Measurements from ENCODE around the gene SLC25A22.

DNA sequence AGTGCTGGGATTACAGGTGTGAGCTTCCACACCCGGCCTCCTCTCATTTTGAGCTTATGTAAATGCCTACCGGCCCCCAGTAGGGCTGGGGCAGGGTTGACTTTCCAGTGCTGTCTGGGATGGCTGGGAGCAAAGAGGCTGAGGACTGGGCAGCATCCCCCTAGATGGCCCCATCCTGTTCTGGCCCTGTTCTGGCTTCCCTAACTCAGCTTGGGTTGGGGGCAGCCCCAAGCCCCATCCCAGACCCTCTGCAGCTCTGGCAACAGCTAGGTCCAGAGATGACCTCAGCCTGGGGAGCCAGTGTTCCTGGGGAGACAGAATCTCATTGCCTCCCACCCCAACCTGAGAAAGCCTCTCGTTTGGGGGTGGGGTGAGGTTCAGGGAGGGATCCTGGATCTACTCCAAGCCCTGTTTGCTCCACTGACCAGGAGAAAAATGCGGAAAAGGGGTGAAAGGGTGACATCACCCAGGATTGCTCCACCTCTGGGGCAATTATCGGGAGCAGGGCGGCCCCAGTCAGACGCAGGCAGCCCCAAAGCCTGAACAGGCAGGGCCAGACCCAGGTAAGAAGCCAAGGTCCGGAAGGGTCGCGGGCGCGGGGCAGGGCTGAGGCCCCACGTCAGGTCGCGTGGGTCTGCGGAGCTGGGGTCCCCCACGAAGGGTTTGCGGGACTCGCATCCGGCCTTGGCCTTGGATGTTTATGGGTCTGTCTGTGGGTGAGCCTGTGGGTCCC, 20.5 kb upstream of the SLC25A22 start, which contains the start of gene PNPLA2:
- no peak for TF ChIP-seq NFYB (IDR thresholded peaks at IDR 0.05; ENCODE audit: insufficient read depth, low read depth, low read length)
- TF ChIP-seq, protein P1, sequence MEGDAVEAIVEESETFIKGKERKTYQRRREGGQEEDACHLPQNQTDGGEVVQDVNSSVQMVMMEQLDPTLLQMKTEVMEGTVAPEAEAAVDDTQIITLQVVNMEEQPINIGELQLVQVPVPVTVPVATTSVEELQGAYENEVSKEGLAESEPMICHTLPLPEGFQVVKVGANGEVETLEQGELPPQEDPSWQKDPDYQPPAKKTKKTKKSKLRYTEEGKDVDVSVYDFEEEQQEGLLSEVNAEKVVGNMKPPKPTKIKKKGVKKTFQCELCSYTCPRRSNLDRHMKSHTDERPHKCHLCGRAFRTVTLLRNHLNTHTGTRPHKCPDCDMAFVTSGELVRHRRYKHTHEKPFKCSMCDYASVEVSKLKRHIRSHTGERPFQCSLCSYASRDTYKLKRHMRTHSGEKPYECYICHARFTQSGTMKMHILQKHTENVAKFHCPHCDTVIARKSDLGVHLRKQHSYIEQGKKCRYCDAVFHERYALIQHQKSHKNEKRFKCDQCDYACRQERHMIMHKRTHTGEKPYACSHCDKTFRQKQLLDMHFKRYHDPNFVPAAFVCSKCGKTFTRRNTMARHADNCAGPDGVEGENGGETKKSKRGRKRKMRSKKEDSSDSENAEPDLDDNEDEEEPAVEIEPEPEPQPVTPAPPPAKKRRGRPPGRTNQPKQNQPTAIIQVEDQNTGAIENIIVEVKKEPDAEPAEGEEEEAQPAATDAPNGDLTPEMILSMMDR (IDR thresholded peaks at IDR 0.05 in 2 of 3, conservative IDR thresholded peaks at IDR 0.05 in 1 of 3; ENCODE audit: control insufficient read depth in 2 of 3, extremely low read depth in 1 of 3, insufficient read depth in 1 of 3, low read depth in 3 of 3, low read length in 3 of 3): no peak
- TF ChIP-seq NR2C2 (IDR thresholded peaks at IDR 0.05; ENCODE audit: borderline replicate concordance, control insufficient read depth, insufficient read length, low read depth): no peak
- TF ChIP-seq CREB1 (IDR thresholded peaks at IDR 0.05; ENCODE audit: low read depth): no peak
- TF ChIP-seq HCFC1 (IDR thresholded peaks at IDR 0.05; ENCODE audit: low read length): no peak
- TF ChIP-seq, protein P2, sequence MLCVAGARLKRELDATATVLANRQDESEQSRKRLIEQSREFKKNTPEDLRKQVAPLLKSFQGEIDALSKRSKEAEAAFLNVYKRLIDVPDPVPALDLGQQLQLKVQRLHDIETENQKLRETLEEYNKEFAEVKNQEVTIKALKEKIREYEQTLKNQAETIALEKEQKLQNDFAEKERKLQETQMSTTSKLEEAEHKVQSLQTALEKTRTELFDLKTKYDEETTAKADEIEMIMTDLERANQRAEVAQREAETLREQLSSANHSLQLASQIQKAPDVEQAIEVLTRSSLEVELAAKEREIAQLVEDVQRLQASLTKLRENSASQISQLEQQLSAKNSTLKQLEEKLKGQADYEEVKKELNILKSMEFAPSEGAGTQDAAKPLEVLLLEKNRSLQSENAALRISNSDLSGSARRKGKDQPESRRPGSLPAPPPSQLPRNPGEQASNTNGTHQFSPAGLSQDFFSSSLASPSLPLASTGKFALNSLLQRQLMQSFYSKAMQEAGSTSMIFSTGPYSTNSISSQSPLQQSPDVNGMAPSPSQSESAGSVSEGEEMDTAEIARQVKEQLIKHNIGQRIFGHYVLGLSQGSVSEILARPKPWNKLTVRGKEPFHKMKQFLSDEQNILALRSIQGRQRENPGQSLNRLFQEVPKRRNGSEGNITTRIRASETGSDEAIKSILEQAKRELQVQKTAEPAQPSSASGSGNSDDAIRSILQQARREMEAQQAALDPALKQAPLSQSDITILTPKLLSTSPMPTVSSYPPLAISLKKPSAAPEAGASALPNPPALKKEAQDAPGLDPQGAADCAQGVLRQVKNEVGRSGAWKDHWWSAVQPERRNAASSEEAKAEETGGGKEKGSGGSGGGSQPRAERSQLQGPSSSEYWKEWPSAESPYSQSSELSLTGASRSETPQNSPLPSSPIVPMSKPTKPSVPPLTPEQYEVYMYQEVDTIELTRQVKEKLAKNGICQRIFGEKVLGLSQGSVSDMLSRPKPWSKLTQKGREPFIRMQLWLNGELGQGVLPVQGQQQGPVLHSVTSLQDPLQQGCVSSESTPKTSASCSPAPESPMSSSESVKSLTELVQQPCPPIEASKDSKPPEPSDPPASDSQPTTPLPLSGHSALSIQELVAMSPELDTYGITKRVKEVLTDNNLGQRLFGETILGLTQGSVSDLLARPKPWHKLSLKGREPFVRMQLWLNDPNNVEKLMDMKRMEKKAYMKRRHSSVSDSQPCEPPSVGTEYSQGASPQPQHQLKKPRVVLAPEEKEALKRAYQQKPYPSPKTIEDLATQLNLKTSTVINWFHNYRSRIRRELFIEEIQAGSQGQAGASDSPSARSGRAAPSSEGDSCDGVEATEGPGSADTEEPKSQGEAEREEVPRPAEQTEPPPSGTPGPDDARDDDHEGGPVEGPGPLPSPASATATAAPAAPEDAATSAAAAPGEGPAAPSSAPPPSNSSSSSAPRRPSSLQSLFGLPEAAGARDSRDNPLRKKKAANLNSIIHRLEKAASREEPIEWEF (IDR thresholded peaks at IDR 0.05; ENCODE audit: insufficient replicate concordance, low read depth, low read length): no peak
- TF ChIP-seq CREM (IDR thresholded peaks at IDR 0.05; ENCODE audit: low read depth): no peak
- TF ChIP-seq RFX5 (IDR thresholded peaks at IDR 0.05; ENCODE audit: low read depth, low read length): no peak
- no peak for TF ChIP-seq TAF1 (IDR thresholded peaks at IDR 0.05; ENCODE audit: borderline replicate concordance, low read depth, low read length)
